Thyroid gland (tissue), 4 donors: ENCODE data around the gene MOCS2.

Source experiments
- CTCF ChIP-seq, 6 experiments: fragments of 200-600 bp in 3 of 6; fragments of 450-650 bp in 3 of 6; sonication (generic) in 3 of 6; IDR thresholded peaks; one replicate each; pipeline ENCODE4 v1.5.1; 2016 to 2019; ENCODE audit warnings: antibody characterized with exemption in 6 of 6, mild to moderate bottlenecking in 2 of 6, inconsistent platforms in 1 of 6, moderate library complexity in 1 of 6
- POLR2A ChIP-seq, 2 donors: fragments of 450-650 bp; IDR thresholded peaks; one replicate each; pipeline ENCODE4 v1.6.1; 2017; ENCODE audit warnings: antibody characterized with exemption in 2 of 2, mild to moderate bottlenecking in 2 of 2, moderate library complexity in 1 of 2

GRCh38 chr5:53111139-53111538 is 1.6 kb upstream of the MOCS2 start:
- TF ChIP-seq CTCF (IDR thresholded peaks at IDR 0.05) = no peak
- TF ChIP-seq POLR2A (IDR thresholded peaks at IDR 0.05) = no peak
